ENCODE results near the gene SLC10A7.

The SLC10A7 gene

GRCh38 chr4:146469022-146469421 is 52.7 kb downstream of the SLC10A7 start:
- Histone ChIP-seq H3F3A (ENCODE audit: control insufficient read depth, insufficient read depth) (no peaks in the 10 kb centered on the region), H3K4me1 (ENCODE audit: control insufficient read depth, low read length) (no peaks in the 10 kb centered on the region)
- TF ChIP-seq CTCF (IDR thresholded peaks at IDR 0.05; ENCODE audit: low read depth, low read length, poor library complexity, severe bottlenecking) = no peak
- no peak for TF ChIP-seq EZH2phosphoT487 (IDR thresholded peaks at IDR 0.05; ENCODE audit: borderline replicate concordance, low read length)

GRCh38 chr4:146465628-146466027 is 56.1 kb downstream of the SLC10A7 start:
- Histone ChIP-seq H4K20me1 (ENCODE audit: control insufficient read depth, insufficient read depth, low read depth, low read length) (no peaks in the 10 kb centered on the region), H3F3A (ENCODE audit: control insufficient read depth, insufficient read depth) (no peaks in the 10 kb centered on the region), H3K27me3 (ENCODE audit: control insufficient read depth, low read length) (no peaks in the 10 kb centered on the region), H3K9me3 (ENCODE audit: control insufficient read depth, insufficient read depth, low read length) (no peaks in the 10 kb centered on the region), H3K4me3 (ENCODE audit: low read length) (no peak overlapping the region), H3K9me2 (replicated peaks; ENCODE audit: control insufficient read depth, low read length) (no peaks in the 10 kb centered on the region), H3K36me3 (ENCODE audit: control insufficient read depth, low read length) (no peaks in the 10 kb centered on the region), H3K27ac (ENCODE audit: low read depth, low read length) (no peak overlapping the region), H3K4me2 (ENCODE audit: low read length) (no peak overlapping the region), H3K79me2 (ENCODE audit: control insufficient read depth, low read length) (no peaks in the 10 kb centered on the region), H3K4me1 (ENCODE audit: control insufficient read depth, low read length) (no peaks in the 10 kb centered on the region)
- TF ChIP-seq EZH2phosphoT487 (IDR thresholded peaks at IDR 0.05; ENCODE audit: borderline replicate concordance, low read length) (no peak), CTCF (IDR thresholded peaks at IDR 0.05; ENCODE audit: low read depth, low read length, poor library complexity, severe bottlenecking) (no peak)

More at GRCh38 chr4:146469022-146469421, 52.7 kb downstream of the SLC10A7 start:
- Histone ChIP-seq H4K20me1 (ENCODE audit: control insufficient read depth, insufficient read depth, low read depth, low read length) (no peaks in the 10 kb centered on the region), H3K27ac (ENCODE audit: low read depth, low read length) (no peak overlapping the region), H3K9me3 (ENCODE audit: control insufficient read depth, insufficient read depth, low read length) (no peaks in the 10 kb centered on the region), H3K79me2 (ENCODE audit: control insufficient read depth, low read length) (no peaks in the 10 kb centered on the region), H3K9me2 (replicated peaks; ENCODE audit: control insufficient read depth, low read length) (no peaks in the 10 kb centered on the region), H3K4me2 (ENCODE audit: low read length) (no peak overlapping the region), H3K36me3 (ENCODE audit: control insufficient read depth, low read length) (no peaks in the 10 kb centered on the region), H3K27me3 (ENCODE audit: control insufficient read depth, low read length) (no peaks in the 10 kb centered on the region), H3K4me3 (ENCODE audit: low read length) (no peak overlapping the region)

GRCh38 chr4:146462251-146462650 is 59.5 kb downstream of the SLC10A7 start:
- H3K27me3 ChIP-seq (ENCODE audit: control insufficient read depth, low read length) = no peaks in the 10 kb centered on the region
- no peaks in the 10 kb centered on the region for H3K9me2 ChIP-seq (replicated peaks; ENCODE audit: control insufficient read depth, low read length)
- no peak for TF ChIP-seq CTCF (IDR thresholded peaks at IDR 0.05; ENCODE audit: low read depth, low read length, poor library complexity, severe bottlenecking)
- TF ChIP-seq EZH2phosphoT487 (IDR thresholded peaks at IDR 0.05; ENCODE audit: borderline replicate concordance, low read length) = no peak
- H4K20me1 ChIP-seq (ENCODE audit: control insufficient read depth, insufficient read depth, low read depth, low read length) = no peaks in the 10 kb centered on the region
- H3K27ac ChIP-seq (ENCODE audit: low read depth, low read length) = no peak overlapping the region
- H3K36me3 ChIP-seq (ENCODE audit: control insufficient read depth, low read length) = no peaks in the 10 kb centered on the region
- no peak overlapping the region for H3K4me3 ChIP-seq (ENCODE audit: low read length)
- H3K4me1 ChIP-seq (ENCODE audit: control insufficient read depth, low read length) = peaks cover 6% of the 10 kb centered on the region
- no peaks in the 10 kb centered on the region for H3K79me2 ChIP-seq (ENCODE audit: control insufficient read depth, low read length)
- no peak overlapping the region for H3K4me2 ChIP-seq (ENCODE audit: low read length)
- no peaks in the 10 kb centered on the region for H3K9me3 ChIP-seq (ENCODE audit: control insufficient read depth, insufficient read depth, low read length)
- no peaks in the 10 kb centered on the region for H3F3A ChIP-seq (ENCODE audit: control insufficient read depth, insufficient read depth)

GRCh38 chr4:146458594-146458993 is 63.1 kb downstream of the SLC10A7 start:
- H3K4me2 ChIP-seq (ENCODE audit: low read length) = no peak overlapping the region

More at GRCh38 chr4:146458594-146458993, 63.1 kb downstream of the SLC10A7 start:
- H3K79me2 ChIP-seq (ENCODE audit: control insufficient read depth, low read length) = no peaks in the 10 kb centered on the region
- no peaks in the 10 kb centered on the region for H3K9me3 ChIP-seq (ENCODE audit: control insufficient read depth, insufficient read depth, low read length)
- no peak overlapping the region for H3K27ac ChIP-seq (ENCODE audit: low read depth, low read length)
- no peak overlapping the region for H3K4me3 ChIP-seq (ENCODE audit: low read length)
- H3K36me3 ChIP-seq (ENCODE audit: control insufficient read depth, low read length) = no peaks in the 10 kb centered on the region
- no peaks in the 10 kb centered on the region for H3K9me2 ChIP-seq (replicated peaks; ENCODE audit: control insufficient read depth, low read length)
- H3K4me1 ChIP-seq (ENCODE audit: control insufficient read depth, low read length) = peaks cover 6% of the 10 kb centered on the region
- H3K27me3 ChIP-seq (ENCODE audit: control insufficient read depth, low read length) = no peaks in the 10 kb centered on the region
- no peaks in the 10 kb centered on the region for H3F3A ChIP-seq (ENCODE audit: control insufficient read depth, insufficient read depth)
- TF ChIP-seq CTCF (IDR thresholded peaks at IDR 0.05; ENCODE audit: low read depth, low read length, poor library complexity, severe bottlenecking) = no peak
- TF ChIP-seq EZH2phosphoT487 (IDR thresholded peaks at IDR 0.05; ENCODE audit: borderline replicate concordance, low read length) = no peak
- no peaks in the 10 kb centered on the region for H4K20me1 ChIP-seq (ENCODE audit: control insufficient read depth, insufficient read depth, low read depth, low read length)

All from DOHH2 (cell line).